ENCODE measurements around the gene ATXN7L1.
"Not testable (repeated sequence)": the region's sequence is repeated elsewhere in the genome, so short reads cannot be mapped to it uniquely, and the experiment has no call there.

- not testable (repeated sequence) for TF ChIP-seq CTCF (conservative IDR thresholded peaks at IDR 0.05); EZH2 (IDR thresholded peaks at IDR 0.05; ENCODE audit: low read depth)
Observed at GRCh38 chr7:105710720-105711119, 165.7 kb downstream of the ATXN7L1 start.
